Tibial nerve (tissue), 4 donors: Measurements from ENCODE around the gene MCC. TPM values are rescaled to one million over a fixed set of nuclear protein-coding genes. Genes with fewer than 3 reads are reported as not detected.

ENCODE experiments used
- DNase-seq, 2 donors: peaks; one replicate each; pipeline ENCODE4 v3.0.0-alpha.2; 2019; ENCODE audit warnings: low spot score in 2 of 2
- H3K27ac ChIP-seq, 4 donors: fragments of 200-600 bp; sonication (generic) in 3 of 4; one replicate each; pipeline ENCODE4 v1.5.1; 2017 to 2019; ENCODE audit warnings: mild to moderate bottlenecking in 1 of 4
- H3K27me3 ChIP-seq, 2 donors: fragments of 200-600 bp; sonication (generic) in 1 of 2; one replicate each; pipeline versions ENCODE4 v1.5.1 to v1.6.0; 2017 to 2019
- H3K36me3 ChIP-seq, 3 donors: fragments of 200-600 bp; sonication (generic); one replicate each; pipeline ENCODE4 v1.5.1; 2018 to 2019
- H3K4me1 ChIP-seq, 4 donors: fragments of 200-600 bp; sonication (generic) in 3 of 4; one replicate each; pipeline ENCODE4 v1.5.1; 2017 to 2019
- H3K4me3 ChIP-seq, 4 donors: fragments of 200-600 bp; sonication (generic) in 3 of 4; one replicate each; pipeline ENCODE4 v1.5.1; 2017 to 2019; ENCODE audit warnings: mild to moderate bottlenecking in 1 of 4, moderate library complexity in 1 of 4
- H3K9me3 ChIP-seq, 4 donors: fragments of 200-600 bp; sonication (generic) in 3 of 4; one replicate each; pipeline ENCODE4 v1.5.1; 2017 to 2019
- CTCF ChIP-seq, 5 experiments: fragments of 200-600 bp in 3 of 5; fragments of 450-650 bp in 2 of 5; sonication (generic) in 3 of 5; IDR thresholded peaks; one replicate each; pipeline ENCODE4 v1.5.1; 2016 to 2019; ENCODE audit warnings: antibody characterized with exemption in 5 of 5, mild to moderate bottlenecking in 3 of 5, moderate library complexity in 2 of 5
- EP300 ChIP-seq, 2 donors: sonication (generic); formaldehyde crosslinking; IDR thresholded peaks; one replicate each; pipeline ENCODE4 v1.6.1; 2017; ENCODE audit warnings: antibody characterized with exemption in 2 of 2, mild to moderate bottlenecking in 1 of 2
- POLR2A ChIP-seq, 2 donors: fragments of 450-650 bp; IDR thresholded peaks; one replicate each; pipeline ENCODE4 v1.6.1; 2017; ENCODE audit warnings: antibody characterized with exemption in 2 of 2, mild to moderate bottlenecking in 2 of 2, moderate library complexity in 2 of 2
- WGBS, 2 donors: methylation state at CpG; one replicate each; pipeline ENCODE4 v1.1.5; 2018; 5-methylcytosine and 5-hydroxymethylcytosine counted together
- total RNA-seq, 4 donors: library from RNA; depleted of rRNA; stranded (reverse); fragments of >200 nt; gene quantifications; one replicate each; pipeline ENCODE4 v1.1.0, GENCODE V29; 2016

MCC gene
- total RNA-seq, 4 donors from 2014 or later = 55.5 to 122 (median 80.9) TPM

DNA sequence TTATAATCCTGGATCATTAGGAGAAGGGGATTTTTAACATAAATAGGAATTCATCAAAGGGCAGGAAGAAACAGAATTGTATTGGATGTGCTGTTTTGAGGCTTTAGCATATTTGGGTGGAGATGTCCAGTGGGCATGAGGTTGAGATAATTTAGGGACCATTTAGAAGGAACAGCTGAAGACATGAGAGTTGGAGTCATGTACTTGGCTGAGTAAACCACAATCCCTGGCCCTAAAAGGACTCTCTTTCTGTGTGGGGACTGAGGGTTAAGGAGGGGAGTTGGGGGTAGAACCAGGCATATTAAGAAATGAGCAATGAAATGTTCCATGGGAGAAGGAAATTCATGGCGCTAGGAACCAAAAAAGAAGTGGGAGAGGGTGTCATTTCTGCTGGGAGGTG lies 450.1 kb downstream of the MCC start:
- Histone ChIP-seq H3K27ac (no peak overlapping the region), H3K36me3 (peaks cover 0 to 43% (median 0%) of the 10 kb centered on the region in 3 donors), H3K4me1 (peaks cover 0 to 14% (median 0%) of the 10 kb centered on the region in 4 donors), H3K27me3 (no peaks in the 10 kb centered on the region), H3K9me3 (no peaks in the 10 kb centered on the region), H3K4me3 (no peak overlapping the region)
- 95 to 96% methylated on average over 1 of the region's 1 CpG for whole genome bisulfite sequencing, 2 donors
- TF ChIP-seq EP300 (IDR thresholded peaks at IDR 0.05) (no peak), POLR2A (IDR thresholded peaks at IDR 0.05) (no peak), CTCF (IDR thresholded peaks at IDR 0.05) (no peak)
- DNase-seq = no peak

GRCh38 chr5:113036826-113037225 lies 451.4 kb downstream of the MCC start:
- H3K36me3 ChIP-seq = peaks cover 0 to 43% (median 0%) of the 10 kb centered on the region in 3 donors
- peaks cover 0 to 21% (median 3%) of the 10 kb centered on the region in 4 donors for H3K4me1 ChIP-seq
- DNase-seq = no peak
- H3K27me3 ChIP-seq = no peaks in the 10 kb centered on the region
- WGBS, 2 donors = 86 to 89% methylated on average over 1 of the region's 1 CpG
- no peak overlapping the region for H3K27ac ChIP-seq
- TF ChIP-seq POLR2A (IDR thresholded peaks at IDR 0.05) = no peak
- no peak for TF ChIP-seq EP300 (IDR thresholded peaks at IDR 0.05)
- no peak for TF ChIP-seq CTCF (IDR thresholded peaks at IDR 0.05)
- no peaks in the 10 kb centered on the region for H3K9me3 ChIP-seq
- no peak overlapping the region for H3K4me3 ChIP-seq

- no peaks in the 10 kb centered on the region for H3K9me3 ChIP-seq
- DNase-seq = no peak
- H3K4me1 ChIP-seq = peaks cover 0 to 21% (median 3%) of the 10 kb centered on the region in 4 donors
- H3K4me3 ChIP-seq = no peak overlapping the region
- H3K27ac ChIP-seq = no peak overlapping the region
- whole genome bisulfite sequencing, 2 donors = 92 to 94% methylated on average over 4 of the region's 4 CpGs
- no peaks in the 10 kb centered on the region for H3K27me3 ChIP-seq
- no peak for TF ChIP-seq CTCF (IDR thresholded peaks at IDR 0.05)
- no peak for TF ChIP-seq EP300 (IDR thresholded peaks at IDR 0.05)
- TF ChIP-seq POLR2A (IDR thresholded peaks at IDR 0.05) = no peak
- peaks cover 0 to 43% (median 0%) of the 10 kb centered on the region in 3 donors for H3K36me3 ChIP-seq
These were observed 451.9 kb downstream of the MCC start for GRCh38 chr5:113036321-113036720.

- peaks cover 0 to 21% (median 3%) of the 10 kb centered on the region in 4 donors for H3K4me1 ChIP-seq
- H3K27ac ChIP-seq = no peak overlapping the region
- TF ChIP-seq EP300 (IDR thresholded peaks at IDR 0.05) (no peak), POLR2A (IDR thresholded peaks at IDR 0.05) (no peak), CTCF (IDR thresholded peaks at IDR 0.05) (no peak)
- H3K4me3 ChIP-seq = no peak overlapping the region
- peaks cover 0 to 36% (median 0%) of the 10 kb centered on the region in 3 donors for H3K36me3 ChIP-seq
- no peaks in the 10 kb centered on the region for H3K9me3 ChIP-seq
- no peak for DNase-seq
- no peaks in the 10 kb centered on the region for H3K27me3 ChIP-seq
- WGBS, 2 donors = 67 to 78% methylated on average over 1 of the region's 1 CpG
These were observed 453.2 kb downstream of the MCC start for GRCh38 chr5:113035096-113035495.

DNA sequence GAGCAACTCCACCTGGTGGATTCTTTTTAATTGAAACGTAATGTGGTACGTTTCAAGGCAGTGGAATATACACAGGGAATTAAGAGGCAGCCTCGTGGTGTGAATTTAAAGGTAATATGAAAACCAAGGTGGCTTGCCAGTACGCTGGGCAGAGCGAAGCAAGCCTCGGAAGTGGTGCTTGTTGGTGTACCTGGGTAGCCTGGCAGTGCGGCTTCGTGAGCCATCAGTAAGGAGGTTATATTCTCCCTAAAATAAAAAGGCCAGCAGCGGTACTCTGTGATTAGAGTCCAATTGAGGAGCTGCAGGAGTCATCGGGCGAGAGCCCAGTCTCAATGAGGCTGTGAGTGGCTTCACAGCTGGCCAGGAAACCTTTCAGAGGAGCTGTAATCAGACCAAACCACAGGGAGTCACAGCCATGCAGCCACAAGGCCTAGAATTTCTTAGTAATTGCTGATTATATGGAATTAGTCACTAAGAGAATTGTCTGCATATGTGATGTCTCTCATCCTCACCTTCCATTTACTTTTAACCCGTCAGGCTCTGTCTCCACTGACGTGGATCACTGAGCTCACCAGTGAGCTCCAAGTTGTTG lies 454.0 kb downstream of the MCC start:
- H3K4me1 ChIP-seq = peaks cover 0 to 21% (median 3%) of the 10 kb centered on the region in 4 donors
- 83 to 84% methylated on average over 13 of the region's 13 CpGs for WGBS, 2 donors
- TF ChIP-seq POLR2A (IDR thresholded peaks at IDR 0.05) = no peak
- no peak overlapping the region for H3K4me3 ChIP-seq
- no peaks in the 10 kb centered on the region for H3K27me3 ChIP-seq
- no peak for DNase-seq
- peaks cover 0 to 36% (median 0%) of the 10 kb centered on the region in 3 donors for H3K36me3 ChIP-seq
- no peaks in the 10 kb centered on the region for H3K9me3 ChIP-seq
- no peak overlapping the region for H3K27ac ChIP-seq
